ENCODE data around the gene CYTH1.

CYTH1 gene

GRCh38 chr17:78716814-78717393 lies 65.2 kb downstream of the CYTH1 start:
- DNase-seq (ENCODE audit: low read depth in 2 of 2): no peak

GRCh38 chr17:78716292-78716691 lies 65.8 kb downstream of the CYTH1 start:
- no peak for DNase-seq (ENCODE audit: low read depth in 2 of 2)

- no peak for DNase-seq (ENCODE audit: low read depth in 2 of 2)
Measured at GRCh38 chr17:78715876-78716275, 66.2 kb downstream of the CYTH1 start.

- DNase-seq (ENCODE audit: low read depth in 2 of 2): no peak
Measured at GRCh38 chr17:78715000-78715771, 66.9 kb downstream of the CYTH1 start.

GRCh38 chr17:78714534-78714933 lies 67.5 kb downstream of the CYTH1 start:
- no peak for DNase-seq (ENCODE audit: low read depth in 2 of 2)

- DNase-seq (ENCODE audit: low read depth in 2 of 2): no peak
Measured at GRCh38 chr17:78712043-78712442, 70.0 kb downstream of the CYTH1 start.

- DNase-seq (ENCODE audit: low read depth in 2 of 2): no peak
Measured at GRCh38 chr17:78710607-78711006, 71.5 kb downstream of the CYTH1 start.

- DNase-seq (ENCODE audit: low read depth in 2 of 2): no peak
Measured at GRCh38 chr17:78709751-78710181, 72.3 kb downstream of the CYTH1 start.

- DNase-seq (ENCODE audit: low read depth in 2 of 2): no peak
Measured at GRCh38 chr17:78709119-78709681, 72.9 kb downstream of the CYTH1 start.

GRCh38 chr17:78708510-78708973 lies 73.5 kb downstream of the CYTH1 start:
- peak in 1 of 2 donors; percentile 21 for DNase-seq (ENCODE audit: low read depth in 2 of 2)

GRCh38 chr17:78707923-78708322 lies 74.2 kb downstream of the CYTH1 start:
- no peak for DNase-seq (ENCODE audit: low read depth in 2 of 2)

GRCh38 chr17:78707016-78707415 lies 75.1 kb downstream of the CYTH1 start:
- no peak for DNase-seq (ENCODE audit: low read depth in 2 of 2)

GRCh38 chr17:78706271-78706915 lies 75.7 kb downstream of the CYTH1 start:
- no peak for DNase-seq (ENCODE audit: low read depth in 2 of 2)

GRCh38 chr17:78705071-78705470 lies 77.0 kb downstream of the CYTH1 start:
- DNase-seq (ENCODE audit: low read depth in 2 of 2): no peak

GRCh38 chr17:78704594-78704993 lies 77.5 kb downstream of the CYTH1 start:
- DNase-seq (ENCODE audit: low read depth in 2 of 2): no peak

GRCh38 chr17:78697554-78698343 lies 84.3 kb downstream of the CYTH1 start:
- DNase-seq (ENCODE audit: low read depth in 2 of 2): no peak

GRCh38 chr17:78697122-78697521 lies 85.0 kb downstream of the CYTH1 start:
- DNase-seq (ENCODE audit: low read depth in 2 of 2): no peak

GRCh38 chr17:78696016-78696982 lies 85.8 kb downstream of the CYTH1 start:
- no peak for DNase-seq (ENCODE audit: low read depth in 2 of 2)

- no peak for DNase-seq (ENCODE audit: low read depth in 2 of 2)
Measured at GRCh38 chr17:78694805-78695531, 87.1 kb downstream of the CYTH1 start.
